Astrocyte (in vitro differentiated cells and primary cell): Measurements from ENCODE around the gene SELENOO. TPM values are rescaled to one million over a fixed set of nuclear protein-coding genes. Genes with fewer than 3 reads are reported as not detected.

Experiments
- DNase-seq: peaks from one replicate; pipeline ENCODE4 v3.0.0-alpha.2; 2010; ENCODE audit warnings: low read depth
- FAIRE-seq: peaks from 2 replicates; lab custom pipeline; 2011; peaks lifted over from hg19 to GRCh38; lab: Jason Lieb, UNC
- H2AFZ ChIP-seq: 2 replicates; pipeline ENCODE4 v1.6.0; 2012; ENCODE audit warnings: low read depth, low read length, inconsistent platforms
- H3K27ac ChIP-seq: 2 replicates; pipeline ENCODE4 v1.5.1; 2011; ENCODE audit warnings: low read depth, low read length, inconsistent platforms
- H3K27me3 ChIP-seq: 2 replicates; pipeline ENCODE4 v1.6.0; 2011; ENCODE audit warnings: low read length, inconsistent platforms; ENCODE audit not compliant: insufficient read depth
- H3K36me3 ChIP-seq: 2 replicates; pipeline ENCODE4 v1.5.1; 2011; ENCODE audit warnings: low read length, inconsistent platforms; ENCODE audit not compliant: insufficient read depth
- H3K4me1 ChIP-seq: 2 replicates; pipeline ENCODE4 v1.5.1; 2011; ENCODE audit warnings: low read length, inconsistent platforms; ENCODE audit not compliant: insufficient read depth
- H3K4me2 ChIP-seq: 2 replicates; pipeline ENCODE4 v1.6.0; 2012; ENCODE audit warnings: low read length, inconsistent platforms
- H3K4me3 ChIP-seq: 2 replicates; pipeline ENCODE4 v1.5.1; 2011; ENCODE audit warnings: low read depth, mild to moderate bottlenecking, low read length, inconsistent platforms; ENCODE audit not compliant: insufficient read depth
- H3K79me2 ChIP-seq: 2 replicates; pipeline ENCODE4 v1.6.0; 2012; ENCODE audit warnings: mild to moderate bottlenecking, low read length, inconsistent platforms; ENCODE audit not compliant: insufficient read depth
- H3K9ac ChIP-seq: 2 replicates; pipeline ENCODE4 v1.6.0; 2012; ENCODE audit warnings: mild to moderate bottlenecking, low read length, inconsistent platforms
- H3K9me3 ChIP-seq: 2 replicates; pipeline ENCODE4 v1.5.1; 2012; ENCODE audit warnings: low read depth, mild to moderate bottlenecking, low read length, inconsistent platforms; ENCODE audit not compliant: insufficient read depth
- H4K20me1 ChIP-seq: 2 replicates; pipeline ENCODE4 v1.6.0; 2012; ENCODE audit warnings: low read length, inconsistent platforms; ENCODE audit not compliant: insufficient read depth
- H3K27ac Mint-ChIP-seq: one replicate; pipeline ENCODE4 v1.8.0; 2021; ENCODE audit warnings: mild to moderate bottlenecking, mixed read lengths; ENCODE audit not compliant: unreplicated experiment
- H3K27me3 Mint-ChIP-seq: one replicate; pipeline ENCODE4 v1.8.0; 2021; ENCODE audit warnings: low read depth, mixed read lengths; ENCODE audit not compliant: unreplicated experiment
- H3K36me3 Mint-ChIP-seq: one replicate; pipeline ENCODE4 v1.8.0; 2021; ENCODE audit warnings: low read depth, mixed read lengths; ENCODE audit not compliant: unreplicated experiment
- H3K4me1 Mint-ChIP-seq: one replicate; pipeline ENCODE4 v1.8.0; 2021; ENCODE audit warnings: low read depth, mixed read lengths; ENCODE audit not compliant: unreplicated experiment
- H3K4me3 Mint-ChIP-seq: one replicate; pipeline ENCODE4 v1.8.0; 2021; ENCODE audit warnings: mild to moderate bottlenecking, moderate library complexity, mixed read lengths; ENCODE audit not compliant: unreplicated experiment
- H3K9me3 Mint-ChIP-seq: one replicate; pipeline ENCODE4 v1.8.0; 2021; ENCODE audit warnings: mild to moderate bottlenecking, mixed read lengths; ENCODE audit not compliant: unreplicated experiment
- CTCF ChIP-seq: IDR thresholded peaks from 2 replicates; pipeline ENCODE4 v1.5.1; 2011; ENCODE audit warnings: low read depth, mild to moderate bottlenecking, inconsistent platforms, low read length, moderate library complexity; ENCODE audit not compliant: insufficient read depth
- EZH2 ChIP-seq: IDR thresholded peaks from 2 replicates; pipeline ENCODE4 v1.6.1; 2012; ENCODE audit warnings: mild to moderate bottlenecking, low read length, inconsistent platforms; ENCODE audit not compliant: insufficient read depth
- total RNA-seq: library from RNA; stranded (reverse); gene quantifications from 2 replicates; pipeline ENCODE4 v1.2.1, GENCODE V29; 2021

The SELENOO gene
- total RNA-seq, 1 donor from 2014 or later = 18.5 TPM

GRCh38 chr22:50207383-50208140, 6.8 kb downstream of the SELENOO start:
- no peaks in the 10 kb centered on the region for H3K27me3 ChIP-seq
- H3K4me2 ChIP-seq = no peak overlapping the region
- no peak overlapping the region for H3K4me3 ChIP-seq
- Mint-ChIP-seq H3K9me3 (no peaks in the 10 kb centered on the region), H3K36me3 (peaks cover 23% of the 10 kb centered on the region), H3K4me1 (no peaks in the 10 kb centered on the region), H3K27me3 (no peaks in the 10 kb centered on the region), H3K4me3 (no peak overlapping the region), H3K27ac (peak overlapping the region; percentile 47)
- TF ChIP-seq EZH2 = no peak
- no peak for TF ChIP-seq CTCF
- H3K36me3 ChIP-seq = peaks cover 18% of the 10 kb centered on the region
- H2AFZ ChIP-seq = no peak overlapping the region
- no peak overlapping the region for H3K27ac ChIP-seq
- FAIRE-seq (no peak), DNase-seq (no peak)
- no peak overlapping the region for H3K9ac ChIP-seq
- peaks cover 83% of the 10 kb centered on the region for H4K20me1 ChIP-seq
- H3K9me3 ChIP-seq = no peaks in the 10 kb centered on the region
- no peaks in the 10 kb centered on the region for H3K4me1 ChIP-seq
- H3K79me2 ChIP-seq = peaks cover 53% of the 10 kb centered on the region

GRCh38 chr22:50208430-50208938, 7.7 kb downstream of the SELENOO start:
- Mint-ChIP-seq H3K9me3 (no peaks in the 10 kb centered on the region), H3K4me3 (no peak overlapping the region), H3K4me1 (no peaks in the 10 kb centered on the region), H3K27ac (no peak overlapping the region), H3K36me3 (peaks cover 21% of the 10 kb centered on the region), H3K27me3 (no peaks in the 10 kb centered on the region)
- Histone ChIP-seq H3K9ac (no peak overlapping the region), H3K27me3 (no peaks in the 10 kb centered on the region), H2AFZ (no peak overlapping the region), H3K27ac (no peak overlapping the region), H4K20me1 (peaks cover 84% of the 10 kb centered on the region), H3K9me3 (no peaks in the 10 kb centered on the region), H3K4me3 (no peak overlapping the region), H3K4me2 (no peak overlapping the region), H3K36me3 (peaks cover 21% of the 10 kb centered on the region), H3K79me2 (peaks cover 53% of the 10 kb centered on the region), H3K4me1 (no peaks in the 10 kb centered on the region)
- FAIRE-seq (no peak), DNase-seq (no peak)
- TF ChIP-seq CTCF = no peak
- TF ChIP-seq EZH2 = no peak
